GM18519 (cell line): ENCODE data around the gene CDKN2B-AS1.

Experiments used
- ATAC-seq: cut with Tn5 transposase; IDR thresholded peaks from one replicate; pipeline ENCODE4 v1.9.1; 2021; ENCODE audit warnings: mild to moderate bottlenecking, moderate library complexity; ENCODE audit not compliant: unreplicated experiment, low FRiP score

The CDKN2B-AS1 gene

DNA sequence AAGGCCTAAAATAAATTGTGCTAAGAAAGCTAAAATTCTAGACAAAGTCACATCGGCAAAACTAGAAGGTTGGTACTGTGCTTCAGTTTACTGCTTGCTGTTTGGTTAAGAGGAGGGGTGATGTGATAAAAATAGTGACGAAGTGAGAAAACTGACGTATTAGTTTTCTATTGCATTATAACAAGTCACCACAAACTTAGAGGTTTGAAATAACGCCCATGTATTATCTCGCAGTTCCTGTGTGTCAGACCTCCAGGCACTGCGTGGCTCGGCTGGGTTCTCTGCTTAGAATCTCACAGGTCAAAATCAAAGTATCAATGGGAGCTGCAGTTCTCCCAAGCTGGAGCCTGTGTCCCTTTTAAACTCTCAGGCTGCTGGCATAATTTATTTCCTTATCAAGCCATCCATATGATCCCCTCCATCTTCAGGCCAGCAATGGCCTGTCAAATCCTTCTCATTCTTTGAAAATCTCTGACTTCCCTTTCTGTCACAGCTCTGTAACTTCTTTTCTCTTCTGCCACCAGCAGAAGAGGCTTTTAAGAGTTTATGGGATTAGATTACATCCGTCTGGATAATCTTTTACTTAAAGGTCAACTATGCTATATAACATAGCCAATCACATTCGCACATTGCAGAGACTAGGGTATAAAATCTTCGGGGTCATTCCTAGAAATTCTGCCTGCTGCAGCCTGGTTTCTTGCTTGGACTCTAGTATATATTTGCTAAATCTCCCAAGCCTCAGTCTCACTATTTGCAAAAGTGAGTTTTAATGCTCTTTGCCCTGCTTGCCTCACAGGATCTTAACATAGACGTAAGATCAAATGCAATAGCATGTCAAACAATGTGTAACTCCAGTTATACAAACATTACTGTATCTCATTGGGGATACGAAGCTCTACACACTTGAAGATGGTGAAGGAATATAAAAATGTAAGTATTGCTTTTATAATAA is 118.6 kb downstream of the CDKN2B-AS1 start:
- no peak for ATAC-seq

DNA sequence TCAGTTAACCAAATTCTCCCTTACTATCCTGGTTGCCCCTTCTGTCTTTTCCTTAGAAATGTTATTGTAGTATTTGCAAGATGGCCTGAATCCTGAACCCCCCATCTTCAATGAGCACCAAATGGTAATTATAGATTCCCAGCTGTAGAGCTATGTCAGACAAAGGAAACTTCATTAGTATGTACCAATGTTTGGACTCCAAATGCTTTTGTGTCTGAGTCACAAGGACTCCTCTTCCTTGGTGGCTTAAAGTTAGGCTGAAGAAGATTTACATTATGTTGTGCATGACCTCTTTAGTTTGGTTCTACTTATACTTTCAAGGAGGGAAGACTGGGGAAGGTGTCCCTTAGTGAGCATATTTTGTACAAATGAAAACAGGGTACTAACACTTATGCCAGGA is 120.4 kb downstream of the CDKN2B-AS1 start:
- ATAC-seq: no peak

DNA sequence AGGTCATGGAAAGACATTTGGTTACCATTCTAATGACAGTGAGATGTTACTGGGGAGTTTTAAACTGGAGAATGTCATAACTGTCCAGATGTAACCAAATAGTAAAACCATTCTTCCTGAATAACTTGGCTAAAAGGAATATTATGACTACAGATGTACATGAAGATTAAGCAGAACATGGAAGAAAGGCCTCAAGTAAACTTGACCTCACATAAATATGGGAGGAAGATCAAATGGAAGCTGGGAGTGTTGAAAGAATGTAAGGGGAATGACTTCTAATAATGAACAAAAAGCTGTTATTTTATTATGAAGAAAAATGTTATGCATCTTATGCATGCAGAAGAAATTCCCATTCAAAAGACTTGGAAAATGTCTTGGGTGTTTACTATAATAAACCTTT is 122.2 kb downstream of the CDKN2B-AS1 start:
- ATAC-seq: no peak

DNA sequence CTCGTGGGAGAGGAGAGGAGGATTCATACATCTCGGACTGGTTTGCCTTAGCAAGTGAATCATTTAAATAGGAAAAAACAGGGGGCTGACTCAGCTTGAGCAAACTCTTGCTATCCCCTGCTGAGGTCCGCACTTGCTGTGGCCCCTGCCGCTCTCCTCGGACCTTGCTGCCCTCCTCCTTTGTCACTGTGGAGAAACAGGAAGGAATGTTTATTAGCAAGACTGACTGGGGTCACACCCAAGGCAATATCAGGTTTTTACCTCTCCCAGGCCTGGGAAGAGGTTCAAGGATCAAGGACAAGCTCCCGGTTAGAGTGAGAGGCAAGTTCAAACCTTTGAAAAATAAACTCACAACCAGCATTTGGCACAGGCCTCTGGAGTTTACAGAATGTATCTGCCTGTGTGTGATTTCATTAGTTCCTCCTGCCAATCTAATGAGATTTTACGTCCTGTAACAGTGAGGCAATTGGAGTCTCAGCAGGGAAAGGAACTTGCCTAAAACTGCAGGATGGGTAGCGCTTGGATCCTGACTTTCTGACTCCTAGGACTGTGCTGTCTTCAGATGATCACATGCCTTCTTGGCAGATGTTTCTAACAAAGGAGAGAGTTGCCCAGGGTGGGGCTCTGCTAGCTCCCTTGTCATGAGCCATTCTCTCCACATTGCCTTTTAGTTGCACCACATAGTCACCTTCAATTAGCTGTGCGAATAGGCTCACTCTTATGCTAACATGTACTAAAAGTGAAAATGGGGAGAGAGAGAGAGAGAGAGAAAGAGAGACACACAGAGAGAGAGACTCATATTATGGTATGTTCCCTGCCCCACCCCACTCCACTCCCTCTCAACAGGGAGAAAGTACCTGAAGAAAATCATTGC is 123.2 kb downstream of the CDKN2B-AS1 start:
- no peak for ATAC-seq

DNA sequence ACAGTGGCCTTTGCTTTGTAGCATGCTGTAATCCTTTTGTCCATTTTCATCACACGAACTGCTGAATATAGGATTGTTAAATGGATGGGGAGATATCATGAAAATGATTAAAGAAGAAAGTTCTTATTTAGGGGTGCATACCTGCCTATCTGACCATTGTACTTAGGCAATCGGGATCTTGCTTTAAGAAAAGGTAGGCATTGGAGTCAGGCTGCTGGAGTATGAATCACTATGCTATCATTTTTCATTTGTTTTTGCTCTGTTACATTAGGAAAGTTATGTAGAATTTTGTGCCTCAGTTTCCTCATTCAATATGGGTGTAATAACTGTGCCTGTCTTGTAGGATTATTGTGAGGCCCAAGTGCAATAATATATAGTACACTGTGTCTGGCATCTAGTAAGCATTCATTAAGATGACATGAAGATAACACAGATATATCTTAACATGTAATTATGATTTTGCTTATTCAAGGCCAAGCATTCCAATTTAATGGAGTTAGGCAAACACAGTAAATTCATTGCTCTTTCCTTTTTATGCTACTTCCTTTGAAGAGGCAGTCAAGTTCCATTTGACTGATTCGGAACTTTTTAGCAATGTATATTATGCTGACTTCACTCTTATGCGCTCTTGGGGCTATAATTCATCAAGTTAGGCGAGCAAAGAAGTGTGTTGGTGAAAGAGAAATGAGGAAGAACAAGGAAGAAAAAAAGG is 124.4 kb downstream of the CDKN2B-AS1 start:
- no peak for ATAC-seq

DNA sequence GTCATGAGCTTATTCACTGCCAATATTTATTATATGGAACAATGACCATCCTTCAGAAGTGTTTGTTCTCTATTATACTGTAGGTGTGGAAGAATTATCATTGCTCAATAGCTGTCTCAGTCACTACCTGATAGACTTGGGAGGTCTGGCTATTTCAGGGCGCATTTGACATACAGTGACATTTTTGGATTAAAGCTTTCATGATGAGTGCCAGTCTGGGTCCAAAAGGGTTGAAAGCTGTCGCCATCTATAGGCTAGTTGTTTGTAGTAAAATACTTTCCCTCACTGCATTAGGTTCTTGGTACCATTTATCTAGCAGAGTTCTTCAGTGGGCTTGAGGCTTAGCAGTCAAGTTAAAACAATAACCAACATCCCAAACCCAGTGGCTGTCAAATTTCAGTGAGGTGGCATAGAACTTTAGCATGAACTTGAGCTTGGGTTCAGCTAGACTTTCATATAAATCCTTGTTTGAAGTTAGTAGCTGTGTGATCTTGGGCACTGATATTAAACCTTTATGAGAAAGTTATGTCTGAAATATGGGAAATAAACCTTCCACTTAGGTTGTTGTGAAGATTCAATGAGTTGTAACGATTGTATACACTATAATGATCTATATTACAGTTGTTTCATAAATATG is 125.0 kb downstream of the CDKN2B-AS1 start:
- ATAC-seq: peak; percentile 70

DNA sequence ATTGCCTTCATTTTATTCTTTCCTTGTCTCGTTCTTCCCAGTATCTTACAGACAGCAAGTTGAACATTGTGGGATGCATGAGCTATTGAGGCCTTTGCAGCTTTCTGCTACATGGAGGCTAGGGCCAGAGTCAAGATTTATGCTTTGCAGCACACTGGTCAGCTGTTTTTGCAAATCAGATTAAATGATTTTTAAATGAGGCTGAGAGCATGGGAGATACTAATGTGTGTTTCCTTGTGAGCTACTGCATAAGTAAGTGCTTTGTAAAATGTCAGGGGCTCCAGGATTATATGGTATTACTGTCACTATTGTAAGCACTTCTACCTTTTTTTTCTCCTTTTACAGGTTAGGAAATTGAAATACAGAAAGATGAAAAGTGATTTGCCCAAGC is 125.6 kb downstream of the CDKN2B-AS1 start:
- ATAC-seq: no peak

DNA sequence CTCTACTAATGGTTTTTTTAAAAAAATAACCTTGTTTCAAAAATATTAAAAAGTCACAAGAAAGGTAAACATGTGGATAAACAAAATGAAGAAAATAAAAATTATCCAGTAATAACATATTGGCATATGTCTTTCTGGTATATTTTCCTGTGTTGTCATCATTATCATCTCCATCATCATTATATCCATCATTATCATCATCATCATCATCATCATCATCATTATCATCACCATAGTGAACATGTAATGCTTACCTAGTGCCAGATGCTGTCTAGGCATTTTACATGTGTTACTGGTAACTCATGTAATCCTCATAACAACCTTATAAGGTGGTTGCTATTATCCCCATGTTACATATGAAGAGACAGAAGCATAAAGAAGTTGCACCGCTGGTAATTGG is 126.0 kb downstream of the CDKN2B-AS1 start:
- no peak for ATAC-seq

DNA sequence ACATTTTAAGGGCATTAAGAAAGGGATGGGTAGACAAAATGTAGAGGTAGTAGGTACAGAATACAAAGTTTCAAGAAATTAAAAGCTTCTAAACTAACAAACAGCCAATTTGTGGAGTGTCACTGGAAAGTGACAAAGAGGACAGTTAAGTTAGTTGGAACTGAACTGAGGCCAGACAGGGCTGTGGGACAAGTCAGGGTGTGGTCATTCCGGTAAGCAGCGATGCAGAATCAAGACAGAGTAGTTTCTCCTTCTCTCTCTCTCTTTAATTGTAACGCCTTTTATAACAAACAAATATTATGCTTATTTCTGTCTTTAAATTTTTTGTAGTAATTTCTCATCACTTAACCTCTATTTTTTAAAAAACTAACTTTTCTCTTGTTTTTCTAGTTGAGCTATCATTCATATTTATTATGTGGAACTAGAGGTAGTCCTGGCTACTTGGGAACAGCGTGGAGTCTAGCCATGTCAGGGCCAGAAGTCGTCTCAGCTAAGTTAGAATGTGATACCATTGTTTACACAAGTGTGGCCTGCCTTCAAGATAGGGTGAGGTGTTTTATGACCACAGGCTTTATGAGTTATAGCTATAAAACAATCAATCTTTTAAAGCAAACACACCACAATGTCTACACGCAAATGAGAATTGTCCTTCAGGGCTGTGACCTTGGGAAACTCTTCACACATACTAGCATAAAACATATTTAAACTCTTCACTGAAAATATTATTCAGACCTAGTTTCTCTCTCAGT is 129.8 kb downstream of the CDKN2B-AS1 start:
- ATAC-seq: no peak

DNA sequence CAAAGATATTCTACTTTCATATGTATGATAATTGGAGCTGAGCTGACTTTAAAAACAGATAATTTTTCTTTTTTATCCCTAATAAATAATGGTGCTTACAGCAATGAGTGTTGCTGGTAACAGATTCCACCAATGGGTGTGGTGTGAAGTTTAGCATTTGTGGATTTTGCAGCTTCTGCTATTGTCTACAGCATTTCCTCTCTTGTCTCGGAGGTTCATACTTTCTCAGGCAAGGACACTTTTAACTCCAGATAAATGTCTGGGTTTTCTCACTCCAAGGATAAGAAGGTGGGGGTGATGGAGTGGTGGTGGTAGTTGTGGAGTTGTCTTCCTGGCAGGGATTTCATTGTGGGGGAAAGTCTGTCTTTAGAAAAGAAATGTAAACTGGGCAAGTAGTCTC is 134.5 kb downstream of the CDKN2B-AS1 start:
- no peak for ATAC-seq

DNA sequence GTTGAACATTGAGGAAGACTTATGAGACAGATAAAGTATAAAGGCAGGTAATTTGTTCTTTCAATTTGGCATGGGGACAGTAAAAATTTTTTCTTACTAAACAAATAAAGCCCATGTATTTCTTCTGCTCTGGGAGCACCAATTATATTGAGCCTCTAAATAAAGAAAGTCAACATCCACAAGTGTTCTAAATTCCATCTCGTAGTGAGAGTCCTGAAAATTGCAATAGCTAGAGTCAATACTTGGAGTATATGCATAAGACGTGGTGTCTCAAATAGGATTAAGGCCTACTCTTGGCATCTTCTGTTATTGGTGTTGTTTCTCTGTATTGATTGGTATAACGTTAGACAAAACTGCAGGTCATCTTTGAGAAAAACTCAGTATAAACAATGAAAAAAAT is 135.0 kb downstream of the CDKN2B-AS1 start:
- ATAC-seq: no peak

DNA sequence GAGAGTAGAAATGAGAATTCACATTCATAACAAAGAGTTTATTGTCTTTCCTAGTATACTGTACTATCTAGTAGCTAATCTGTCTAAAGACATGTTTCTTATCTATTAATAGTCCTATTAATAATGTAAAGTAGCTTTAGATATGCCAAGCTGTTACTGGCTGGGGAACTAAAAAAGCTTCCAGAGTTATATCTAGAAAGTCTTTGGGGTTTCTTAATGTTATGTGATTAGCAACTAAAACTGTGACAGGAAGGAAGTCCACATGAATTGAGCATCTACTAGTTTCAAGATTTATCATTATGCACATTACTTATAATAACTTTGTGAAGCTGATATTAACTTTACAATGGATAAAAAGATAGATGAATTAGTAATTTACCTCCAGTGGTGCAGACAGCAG is 137.2 kb downstream of the CDKN2B-AS1 start:
- no peak for ATAC-seq

DNA sequence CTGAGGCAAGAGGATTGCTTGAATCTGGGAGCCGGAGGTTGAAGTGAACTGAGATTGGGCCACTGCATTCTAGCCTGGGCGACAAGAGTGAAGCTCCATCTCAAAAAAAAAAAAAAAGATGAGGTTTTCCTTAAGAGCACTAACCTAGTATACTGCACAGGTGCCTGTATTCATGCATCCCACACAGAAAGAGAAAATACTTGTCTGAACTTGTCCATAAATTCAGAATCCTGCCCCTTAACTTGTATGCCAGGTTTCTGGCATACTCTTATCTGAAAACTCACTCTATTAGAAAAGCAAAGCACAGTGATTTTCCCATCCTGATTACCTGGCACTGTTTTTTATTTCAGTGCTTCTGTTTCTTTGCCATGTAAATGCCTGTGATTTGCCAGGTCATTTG is 139.8 kb downstream of the CDKN2B-AS1 start:
- no peak for ATAC-seq

DNA sequence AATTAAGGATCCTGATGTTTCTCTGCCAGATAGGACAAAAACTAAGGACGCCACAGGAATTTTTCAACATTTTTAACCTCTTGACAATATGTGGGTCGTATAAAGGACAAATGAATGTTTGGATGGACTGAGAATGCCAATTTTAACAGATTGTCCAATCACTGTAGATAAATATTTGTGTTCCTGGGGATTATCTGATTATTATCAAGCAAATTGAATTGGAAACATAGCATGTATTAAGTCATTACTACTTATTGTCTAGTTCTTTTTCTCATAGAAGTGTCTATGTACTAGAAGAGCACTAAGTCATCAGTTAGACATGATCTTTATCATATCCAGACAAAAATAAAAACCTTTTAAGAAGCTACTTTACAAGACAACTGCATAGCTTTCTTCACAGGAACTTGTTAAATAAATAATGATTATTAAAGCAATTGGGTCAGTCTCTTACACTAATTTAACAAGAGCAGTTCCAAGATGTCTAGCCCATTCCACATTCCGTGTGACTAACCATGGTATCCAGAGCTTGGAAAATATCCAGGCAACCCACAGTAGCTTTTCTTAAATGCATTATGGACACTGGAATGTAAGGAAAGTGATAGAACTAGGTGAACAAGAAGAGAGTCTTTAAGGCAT is 142.0 kb downstream of the CDKN2B-AS1 start:
- ATAC-seq: no peak

DNA sequence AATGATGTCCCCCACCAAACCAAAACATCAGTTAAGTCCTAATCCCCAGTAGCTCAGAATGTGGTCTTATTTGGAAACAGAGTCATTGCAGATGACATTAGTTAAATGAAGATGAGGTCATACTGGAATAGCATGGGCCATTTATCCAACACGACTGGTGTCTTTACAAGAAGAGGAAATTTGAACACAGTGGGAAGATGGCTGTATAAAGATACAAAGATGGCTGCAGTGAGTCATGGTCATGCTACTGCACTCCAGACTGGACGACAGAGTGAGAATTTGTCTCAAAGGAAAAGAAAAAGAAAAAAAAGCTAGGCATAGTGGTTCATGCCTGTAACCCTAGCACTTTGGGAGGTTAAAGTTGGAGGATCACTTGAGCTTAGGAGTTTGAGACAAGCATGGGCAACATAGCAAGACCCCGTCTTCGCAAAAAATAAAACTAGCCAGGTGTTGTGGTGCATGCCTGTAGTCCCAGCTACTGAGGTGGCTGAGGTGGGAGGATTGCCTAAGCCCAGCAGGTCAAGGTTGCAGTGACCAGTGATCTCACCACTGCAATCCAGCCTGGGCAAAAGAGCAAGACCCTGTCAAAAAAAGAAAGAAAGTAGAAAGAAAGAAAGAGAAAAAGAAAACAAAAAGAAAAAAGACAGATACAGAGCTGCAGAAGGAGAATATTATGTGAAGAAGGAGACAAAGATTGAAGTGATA is 144.5 kb downstream of the CDKN2B-AS1 start:
- no peak for ATAC-seq

DNA sequence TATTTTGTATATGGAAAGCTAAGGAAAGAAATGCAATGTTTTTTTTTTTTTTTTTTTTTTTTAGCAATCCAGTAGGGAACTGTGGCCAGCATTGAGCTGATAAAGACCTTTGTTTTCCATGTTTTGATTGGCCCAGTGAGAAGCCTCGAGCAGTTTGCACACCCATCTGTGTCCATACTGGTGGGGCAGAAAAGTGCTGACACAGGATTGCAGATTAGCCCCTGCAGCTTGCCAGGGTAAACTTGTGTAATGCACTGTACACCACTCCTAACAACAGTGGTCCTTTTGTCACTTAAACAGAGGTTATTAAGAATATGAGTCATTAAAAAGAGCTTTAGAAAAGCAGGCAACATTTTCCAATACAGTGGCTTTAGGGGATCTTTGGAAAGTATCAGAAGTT is 147.3 kb downstream of the CDKN2B-AS1 start:
- no peak for ATAC-seq

DNA sequence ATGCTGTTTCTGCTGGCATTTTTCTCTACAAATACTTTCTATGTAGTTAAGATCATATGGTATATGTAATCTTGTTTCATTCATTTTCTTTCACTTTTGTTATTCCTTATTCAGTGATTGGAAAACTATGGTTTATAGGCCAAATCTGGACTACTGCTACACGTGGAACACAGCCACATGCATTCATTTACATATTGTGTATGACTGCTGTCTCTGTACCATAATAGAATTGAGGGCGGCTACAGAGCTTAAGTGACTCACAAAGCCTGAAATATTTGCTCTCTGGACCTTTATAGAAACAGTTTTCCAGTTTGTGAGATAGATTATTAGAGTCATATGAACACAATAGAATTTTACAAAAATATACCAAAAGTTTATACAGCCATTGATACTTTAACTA is 148.1 kb downstream of the CDKN2B-AS1 start:
- ATAC-seq: no peak

DNA sequence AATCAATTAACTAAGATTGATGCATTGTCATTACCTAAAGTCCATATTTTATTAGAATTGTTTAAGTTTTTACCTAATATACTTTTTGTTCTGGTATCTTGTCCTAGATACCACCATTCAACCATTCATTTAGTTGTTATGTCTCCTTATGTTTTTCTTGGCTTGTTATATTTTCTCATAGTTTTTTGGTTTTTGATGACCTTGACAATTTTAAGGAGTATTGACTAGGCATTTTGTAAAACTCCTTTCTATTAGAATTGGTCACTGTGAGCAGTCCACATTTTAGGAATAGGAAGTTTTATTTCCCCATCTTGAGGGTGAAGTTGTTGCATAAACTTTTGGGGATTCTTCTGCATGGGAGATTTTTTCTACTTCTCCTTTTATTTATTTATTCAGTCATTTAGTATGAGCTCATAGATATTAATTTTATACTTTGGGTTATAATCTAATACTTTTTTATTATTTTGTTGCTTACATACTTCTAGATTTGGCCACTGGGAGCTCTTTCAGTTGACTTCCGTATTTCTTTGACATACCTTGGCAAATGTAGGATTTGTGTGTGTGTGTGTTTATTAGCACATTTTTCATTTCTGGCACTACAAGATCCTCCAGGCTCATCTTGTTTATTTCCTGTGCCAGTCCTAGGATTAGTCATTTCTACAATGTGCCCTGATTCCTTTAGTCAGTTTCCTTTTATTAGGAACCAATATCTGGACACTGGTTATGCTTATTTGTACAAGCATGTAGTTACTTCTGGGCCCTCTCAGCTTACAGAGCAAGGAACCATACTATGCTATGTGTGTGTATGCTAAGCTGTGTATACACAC is 149.4 kb downstream of the CDKN2B-AS1 start:
- no peak for ATAC-seq
